WTC11 (cell line): ENCODE data around the gene RPS6KC1. TPM values are rescaled to one million over a fixed set of nuclear protein-coding genes. Genes with fewer than 3 reads are reported as not detected.

ENCODE experiments used
- ATAC-seq: fragments of 200-7000 bp; cut with Tn5 transposase; 2 replicates; pipeline ENCODE4 v1.10.0; 2021; ENCODE audit warnings: mild to moderate bottlenecking, moderate library complexity
- CTCF ChIA-PET: fragments of 300-600 bp; sonication (Branson Sonifier 250); formaldehyde crosslinking; loops from one replicate; lab custom pipeline; 2021; ENCODE audit warnings: antibody characterized with exemption; lab: Charles Lee
- POLR2A ChIA-PET: fragments of 350-600 bp; sonication (Branson Sonifier 250); formaldehyde crosslinking; loops from one replicate; lab custom pipeline; 2021; ENCODE audit warnings: antibody characterized with exemption; lab: Charles Lee
- DNase-seq: peaks from one replicate; pipeline ENCODE4 v3.0.0; 2021; ENCODE audit warnings: low spot score
- H3K27ac Mint-ChIP-seq: 2 replicates; pipeline ENCODE4 v1.8.0; 2021; ENCODE audit warnings: mixed read lengths
- H3K27me3 Mint-ChIP-seq: 2 replicates; pipeline ENCODE4 v1.8.0; 2021; ENCODE audit warnings: low read depth, mild to moderate bottlenecking, moderate library complexity, mixed read lengths
- H3K36me3 Mint-ChIP-seq: 2 replicates; pipeline ENCODE4 v1.8.0; 2021; ENCODE audit warnings: mixed read lengths
- H3K4me1 Mint-ChIP-seq: 2 replicates; pipeline ENCODE4 v1.8.0; 2022; ENCODE audit warnings: mixed read lengths
- H3K4me3 Mint-ChIP-seq: 2 replicates; pipeline ENCODE4 v1.8.0; 2021; ENCODE audit warnings: mild to moderate bottlenecking, moderate library complexity, mixed read lengths
- H3K9me3 Mint-ChIP-seq: 2 replicates; pipeline ENCODE4 v1.8.0; 2021; ENCODE audit warnings: mixed read lengths
- AR ChIP-seq: fragments of 250-450 bp; sonication (Bioruptor Pico); IDR thresholded peaks from 2 replicates; pipeline ENCODE4 v1.9.0; 2021; ENCODE audit warnings: mild to moderate bottlenecking
- ATF2 ChIP-seq: sonication (generic); formaldehyde crosslinking; IDR thresholded peaks from 2 replicates; pipeline ENCODE4 v1.8.1; 2022; ENCODE audit warnings: low read depth, missing genetic modification reagents, borderline replicate concordance
- CDX4 ChIP-seq: fragments of 250-450 bp; sonication (Bioruptor Pico); IDR thresholded peaks from 2 replicates; pipeline ENCODE4 v1.9.0; 2021; ENCODE audit warnings: moderate library complexity, mild to moderate bottlenecking, inconsistent platforms, borderline replicate concordance
- E2F1 ChIP-seq: sonication (generic); formaldehyde crosslinking; IDR thresholded peaks from 2 replicates; pipeline ENCODE4 v1.8.0; 2022; ENCODE audit warnings: mild to moderate bottlenecking, missing genetic modification reagents
- E2F5 ChIP-seq: sonication (generic); formaldehyde crosslinking; IDR thresholded peaks from 2 replicates; pipeline ENCODE4 v1.8.1; 2022; ENCODE audit warnings: mild to moderate bottlenecking, moderate library complexity, missing genetic modification reagents
- ESRRA ChIP-seq: sonication (generic); formaldehyde crosslinking; IDR thresholded peaks from 2 replicates; pipeline ENCODE4 v1.8.1; 2022; ENCODE audit warnings: mild to moderate bottlenecking, missing genetic modification reagents, borderline replicate concordance
- FOXK1 ChIP-seq: sonication (generic); formaldehyde crosslinking; IDR thresholded peaks from 2 replicates; pipeline ENCODE4 v1.8.0; 2022; ENCODE audit warnings: mild to moderate bottlenecking, moderate library complexity, missing genetic modification reagents
- HMGXB4 ChIP-seq: sonication (generic); formaldehyde crosslinking; IDR thresholded peaks from 2 replicates; pipeline ENCODE4 v1.8.1; 2023; ENCODE audit warnings: mild to moderate bottlenecking, moderate library complexity, missing genetic modification reagents
- IRF1 ChIP-seq: sonication (generic); formaldehyde crosslinking; IDR thresholded peaks from 2 replicates; pipeline ENCODE4 v1.8.0; 2023; ENCODE audit warnings: missing genetic modification reagents
- JAZF1 ChIP-seq: fragments of 250-450 bp; sonication (Bioruptor Pico); IDR thresholded peaks from 2 replicates; pipeline ENCODE4 v1.9.0; 2021; ENCODE audit warnings: moderate library complexity, mild to moderate bottlenecking, inconsistent platforms
- JUN ChIP-seq: sonication (generic); formaldehyde crosslinking; IDR thresholded peaks from 2 replicates; pipeline ENCODE4 v1.8.0; 2023; ENCODE audit warnings: mild to moderate bottlenecking, missing genetic modification reagents
- PRDM15 ChIP-seq: sonication (generic); formaldehyde crosslinking; IDR thresholded peaks from 2 replicates; pipeline ENCODE4 v1.8.0; 2022; ENCODE audit warnings: missing genetic modification reagents
- USF2 ChIP-seq: sonication (generic); formaldehyde crosslinking; IDR thresholded peaks from 2 replicates; pipeline ENCODE4 v1.8.1; 2023; ENCODE audit warnings: mild to moderate bottlenecking, missing genetic modification reagents, moderate library complexity
- ZBTB21 ChIP-seq: sonication (generic); formaldehyde crosslinking; IDR thresholded peaks from 2 replicates; pipeline ENCODE4 v1.8.1; 2023; ENCODE audit warnings: mild to moderate bottlenecking, missing genetic modification reagents, borderline replicate concordance
- ZSCAN18 ChIP-seq: fragments of 250-450 bp; sonication (Bioruptor Pico); IDR thresholded peaks from 2 replicates; pipeline ENCODE4 v2.1.2; 2022; ENCODE audit warnings: mild to moderate bottlenecking, moderate library complexity
- total RNA-seq: library from RNA; stranded (reverse); gene quantifications from 3 replicates; pipeline ENCODE4 v1.2.3, GENCODE V29; 2021

Gene RPS6KC1
- total RNA-seq, 1 experiment from 2014 or later, result 17.4 TPM

GRCh38 chr1:213256438-213257087 lies 205.5 kb downstream of the RPS6KC1 start:
- Mint-ChIP-seq H3K36me3 (no peaks in the 10 kb centered on the region), H3K27me3 (no peaks in the 10 kb centered on the region), H3K4me3 (no peak overlapping the region), H3K4me1 (peaks cover 24% of the 10 kb centered on the region), H3K9me3 (no peaks in the 10 kb centered on the region), H3K27ac (no peak overlapping the region)
- POLR2A ChIA-PET, result interaction anchor here (0.7 kb wide), 1 partner anchor 866 kb away, joined by 3 read pairs; no protein-coding TSS in a partner anchor
- peak; percentile 84 for ATAC-seq
- TF ChIP-seq JUN (CRISPR knock-in tag) (no peak), IRF1 (CRISPR knock-in tag) (no peak), CDX4 (CRISPR knock-in tag) (no peak), E2F1 (CRISPR knock-in tag) (no peak), AR (CRISPR knock-in tag) (no peak), HMGXB4 (CRISPR knock-in tag) (no peak), PRDM15 (CRISPR knock-in tag) (no peak), JAZF1 (CRISPR knock-in tag) (no peak), ZBTB21 (CRISPR knock-in tag) (no peak), FOXK1 (no peak), ATF2 (no peak), ESRRA (CRISPR knock-in tag) (no peak), USF2 (CRISPR knock-in tag) (no peak), E2F5 (CRISPR knock-in tag) (no peak), ZSCAN18 (CRISPR knock-in tag) (no peak)
- CTCF ChIA-PET, result interaction anchor here (1.0 kb wide), 1 partner anchor 12 kb away, joined by 9 read pairs; no protein-coding TSS in a partner anchor
- DNase-seq, result no peak
